GM21526 (cell line): ENCODE data around the gene SHISA6.

Experiments
- ATAC-seq: cut with Tn5 transposase; IDR thresholded peaks from one replicate; pipeline ENCODE4 v1.9.1; 2021; ENCODE audit warnings: moderate library complexity; ENCODE audit not compliant: unreplicated experiment, low FRiP score

SHISA6 gene

DNA sequence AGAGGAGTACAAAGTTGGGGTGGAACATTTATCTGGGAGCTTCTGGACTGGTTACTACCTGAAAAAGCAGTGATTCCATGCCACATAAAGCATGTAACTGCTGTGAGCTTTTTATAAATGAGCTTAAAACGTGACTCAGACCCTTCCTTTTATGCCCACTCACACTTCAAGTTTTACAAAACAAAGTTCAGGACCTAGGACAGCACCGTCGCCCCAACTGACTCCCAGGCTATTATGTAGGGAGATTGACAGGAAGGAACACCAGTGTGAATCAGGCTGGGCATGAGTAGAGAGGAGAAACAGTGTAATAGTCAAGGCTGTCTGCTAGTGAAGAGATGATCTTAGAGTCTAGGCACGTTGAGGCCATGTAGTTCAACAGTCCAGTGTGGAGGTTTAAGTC lies 265.6 kb downstream of the SHISA6 start:
- ATAC-seq = no peak

DNA sequence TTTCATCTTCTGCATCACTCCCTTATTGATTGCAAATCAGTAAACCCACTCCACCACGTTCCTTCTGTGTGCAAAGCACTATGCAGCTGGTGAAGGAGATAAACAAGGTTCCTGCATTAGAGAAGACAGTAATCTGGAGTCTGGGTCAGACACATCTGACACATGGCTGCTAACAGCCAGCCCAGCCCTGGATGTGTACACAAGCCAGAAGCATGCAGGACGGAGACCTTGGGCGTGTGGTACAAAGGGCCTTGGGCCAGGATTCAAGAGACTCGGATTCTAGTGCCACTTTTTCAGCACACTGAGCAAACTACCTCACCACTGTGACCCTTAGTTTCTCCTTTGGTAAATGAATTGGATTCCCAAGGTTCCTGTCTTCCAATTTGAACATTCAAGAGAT lies 270.7 kb downstream of the SHISA6 start:
- no peak for ATAC-seq

GRCh38 chr17:11514565-11514964 lies 273.6 kb downstream of the SHISA6 start:
- no peak for ATAC-seq

- no peak for ATAC-seq
Observed at GRCh38 chr17:11514981-11515680, 274.1 kb downstream of the SHISA6 start.

- no peak for ATAC-seq
Observed at GRCh38 chr17:11515901-11516300, 274.9 kb downstream of the SHISA6 start.

GRCh38 chr17:11535231-11535630 lies 294.2 kb downstream of the SHISA6 start:
- no peak for ATAC-seq

- no peak for ATAC-seq
Observed at GRCh38 chr17:11538366-11538765, 297.4 kb downstream of the SHISA6 start.

GRCh38 chr17:11539637-11540036 lies 298.6 kb downstream of the SHISA6 start:
- no peak for ATAC-seq

- no peak for ATAC-seq
Observed at GRCh38 chr17:11545002-11545401, 304.0 kb downstream of the SHISA6 start.

- ATAC-seq = no peak
Observed at GRCh38 chr17:11545696-11546095, 304.7 kb downstream of the SHISA6 start.

- no peak for ATAC-seq
Observed at GRCh38 chr17:11547853-11548252, 306.8 kb downstream of the SHISA6 start.

DNA sequence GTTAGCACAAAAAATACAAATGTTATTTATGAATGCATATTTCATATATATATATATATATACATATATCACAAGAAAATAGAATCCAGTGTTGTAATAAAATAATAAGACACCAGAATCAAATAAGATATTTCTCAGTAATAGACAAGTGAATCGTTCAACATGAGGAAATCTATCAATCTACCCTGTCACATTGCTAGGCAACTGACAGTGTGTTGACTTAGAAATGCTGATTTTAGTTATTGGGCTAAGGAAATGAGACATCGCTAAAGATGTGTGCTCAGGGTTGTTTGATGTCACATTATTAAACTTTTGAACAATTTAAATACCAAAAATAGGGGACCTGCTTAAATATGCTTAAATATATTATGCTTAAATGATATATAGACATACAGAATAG lies 307.4 kb downstream of the SHISA6 start:
- no peak for ATAC-seq

DNA sequence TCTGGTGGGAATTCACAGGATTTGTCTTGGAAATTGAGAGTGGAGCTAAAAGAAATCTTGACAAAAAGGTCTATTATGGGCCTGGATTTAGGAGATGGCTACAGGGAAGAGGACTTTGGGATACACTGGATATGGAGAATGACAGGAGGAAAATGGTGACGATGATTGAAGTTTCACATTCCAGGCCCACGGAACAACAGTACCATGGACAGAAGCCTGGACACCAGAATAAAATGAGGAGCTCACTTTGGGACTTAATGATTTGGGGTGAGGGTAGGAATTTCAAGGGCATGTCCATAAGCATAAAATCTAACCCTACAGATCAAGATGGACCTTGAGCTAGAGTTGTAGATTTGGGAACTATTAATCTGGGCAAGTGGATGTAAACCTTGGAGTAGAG lies 309.4 kb downstream of the SHISA6 start:
- no peak for ATAC-seq

GRCh38 chr17:11551442-11551841 lies 310.4 kb downstream of the SHISA6 start:
- no peak for ATAC-seq

GRCh38 chr17:11553135-11553534 lies 312.1 kb downstream of the SHISA6 start:
- ATAC-seq = no peak

- ATAC-seq = no peak
Observed at GRCh38 chr17:11554042-11554441, 313.0 kb downstream of the SHISA6 start.

GRCh38 chr17:11554542-11554941 lies 313.5 kb downstream of the SHISA6 start:
- ATAC-seq = no peak

- no peak for ATAC-seq
Observed at GRCh38 chr17:11555530-11555929, 314.5 kb downstream of the SHISA6 start.

DNA sequence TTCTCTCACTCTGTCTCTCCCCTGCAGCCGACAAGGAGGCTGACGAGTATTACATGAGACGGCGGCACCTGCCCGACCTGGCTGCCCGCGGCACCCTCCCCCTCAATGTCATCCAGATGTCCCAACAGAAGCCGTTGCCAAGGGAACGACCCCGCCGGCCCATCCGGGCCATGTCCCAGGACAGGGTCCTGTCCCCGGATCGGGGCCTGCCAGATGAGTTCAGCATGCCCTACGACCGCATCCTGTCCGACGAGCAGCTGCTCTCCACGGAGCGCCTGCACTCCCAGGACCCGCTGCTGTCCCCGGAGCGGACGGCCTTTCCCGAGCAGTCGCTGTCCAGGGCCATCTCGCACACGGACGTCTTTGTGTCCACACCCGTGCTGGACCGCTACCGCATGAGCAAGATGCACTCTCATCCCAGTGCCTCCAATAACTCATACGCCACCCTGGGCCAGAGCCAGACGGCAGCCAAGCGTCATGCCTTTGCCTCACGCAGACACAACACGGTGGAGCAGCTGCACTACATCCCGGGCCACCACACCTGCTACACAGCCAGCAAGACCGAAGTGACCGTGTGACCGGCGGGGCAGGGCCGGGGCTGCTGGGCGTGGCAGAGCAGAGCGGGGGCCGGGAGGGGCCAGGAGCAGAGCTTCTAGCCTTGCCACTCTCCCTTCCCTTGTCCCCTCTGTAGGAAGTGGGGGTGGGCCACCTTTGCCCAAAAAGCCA lies 316.9 kb downstream of the SHISA6 start:
- ATAC-seq = no peak

- no peak for ATAC-seq
Observed at GRCh38 chr17:11558681-11559234, 317.7 kb downstream of the SHISA6 start.

DNA sequence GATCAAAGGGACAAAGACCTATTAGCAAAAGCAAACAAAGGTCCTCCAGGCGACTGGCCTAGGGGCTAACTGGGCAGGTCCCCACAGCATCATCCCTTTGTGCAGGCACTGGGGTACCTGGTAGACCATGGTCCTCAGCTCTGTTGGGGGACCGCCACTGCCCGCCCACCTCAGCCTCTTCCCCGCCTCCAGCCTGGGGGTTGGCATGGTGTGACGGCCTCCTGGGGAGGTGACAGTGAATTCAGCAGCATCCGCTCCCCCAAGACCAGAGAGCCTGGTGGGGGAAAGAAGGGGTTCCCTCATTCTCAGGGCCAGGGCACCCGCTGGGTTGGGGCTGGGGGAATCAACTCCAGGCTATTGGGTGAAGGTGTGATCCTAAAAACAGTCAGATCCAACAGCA lies 318.6 kb downstream of the SHISA6 start:
- no peak for ATAC-seq

DNA sequence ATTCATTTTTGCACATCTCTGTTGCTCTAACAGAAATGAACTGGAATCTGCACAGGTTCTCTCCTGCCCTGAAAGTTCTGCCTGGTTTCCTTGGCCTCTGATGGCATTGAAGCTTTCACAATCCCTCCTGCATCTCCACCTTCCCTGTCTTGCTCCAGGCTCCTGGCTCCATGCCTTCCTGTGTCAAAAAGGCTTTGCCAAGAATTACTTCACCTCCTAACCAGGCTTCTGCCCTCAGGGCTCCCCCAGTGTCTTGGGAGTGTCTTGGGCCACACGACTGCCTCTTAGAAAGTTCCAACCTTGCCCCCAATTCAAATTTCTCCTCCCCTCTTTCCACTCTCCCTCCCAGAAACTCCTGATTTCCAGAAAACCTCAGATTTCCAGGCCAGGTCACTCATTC lies 320.3 kb downstream of the SHISA6 start:
- ATAC-seq = no peak
